Endodermal cell (in vitro differentiated cells): ENCODE measurements around the gene HSDL2. TPM values are rescaled to one million over a fixed set of nuclear protein-coding genes. Genes with fewer than 3 reads are reported as not detected.

Experiments
- DNase-seq: peaks from one replicate; pipeline ENCODE4 v3.0.0-alpha.2; 2017
- H3K27ac ChIP-seq: 2 replicates; pipeline ENCODE4 v1.5.1; 2013; ENCODE audit warnings: mild to moderate bottlenecking, low read depth, low read length, moderate library complexity
- H3K27me3 ChIP-seq: 2 replicates; pipeline ENCODE4 v1.6.1; 2013; ENCODE audit warnings: mild to moderate bottlenecking, low read length, moderate library complexity; ENCODE audit not compliant: insufficient read depth, control insufficient read depth, poor library complexity, severe bottlenecking
- H3K36me3 ChIP-seq: 2 replicates; pipeline ENCODE4 v1.7.0; 2013; ENCODE audit warnings: mild to moderate bottlenecking, low read length, moderate library complexity; ENCODE audit not compliant: control insufficient read depth, insufficient read depth
- H3K4me1 ChIP-seq: one replicate; pipeline ENCODE4 v1.7.0; 2013; ENCODE audit warnings: low read length; ENCODE audit not compliant: control insufficient read depth, insufficient read depth
- H3K4me3 ChIP-seq: 2 replicates; pipeline ENCODE4 v1.5.1; 2013; ENCODE audit warnings: mild to moderate bottlenecking, low read length, moderate library complexity
- H3K9ac ChIP-seq: 2 replicates; pipeline ENCODE4 v1.6.1; 2013; ENCODE audit warnings: mild to moderate bottlenecking, low read length, moderate library complexity; ENCODE audit not compliant: poor library complexity, severe bottlenecking; ENCODE audit errors: extremely low read depth
- H3K9me3 ChIP-seq: 2 replicates; pipeline ENCODE4 v1.6.1; 2013; ENCODE audit warnings: mild to moderate bottlenecking, low read length, moderate library complexity; ENCODE audit not compliant: control insufficient read depth
- H3K27ac Mint-ChIP-seq: 2 replicates; pipeline ENCODE4 v1.8.0; 2020; ENCODE audit warnings: mixed read lengths
- H3K27me3 Mint-ChIP-seq: 2 replicates; pipeline ENCODE4 v1.8.0; 2021; ENCODE audit warnings: mild to moderate bottlenecking, mixed read lengths; ENCODE audit not compliant: insufficient read depth
- H3K36me3 Mint-ChIP-seq: 2 replicates; pipeline ENCODE4 v1.8.0; 2020; ENCODE audit warnings: low read depth, mixed read lengths
- H3K4me1 Mint-ChIP-seq: 2 replicates; pipeline ENCODE4 v1.8.0; 2020; ENCODE audit warnings: mixed read lengths
- H3K4me3 Mint-ChIP-seq: 2 replicates; pipeline ENCODE4 v1.8.0; 2020; ENCODE audit warnings: mild to moderate bottlenecking, moderate library complexity, mixed read lengths
- H3K9me3 Mint-ChIP-seq: 2 replicates; pipeline ENCODE4 v1.8.0; 2020; ENCODE audit warnings: mild to moderate bottlenecking, mixed read lengths
- CTCF ChIP-seq: fragments of 200-600 bp; sonication (generic); conservative IDR thresholded peaks from 2 replicates; pipeline ENCODE4 v1.5.0; 2021; ENCODE audit warnings: antibody characterized with exemption, mild to moderate bottlenecking
- WGBS, 2 experiments: methylation state at CpG; one replicate each; pipeline versions ENCODE4 v1.1.5 to v1.1.7; 2013; ENCODE audit warnings: missing lambda C conversion rate in 2 of 2, mixed read lengths in 1 of 2; ENCODE audit not compliant: insufficient coverage in 1 of 2, insufficient read length in 1 of 2; 5-methylcytosine and 5-hydroxymethylcytosine counted together
- total RNA-seq, 2 donors: library from RNA; stranded (reverse); fragmentation: NEBNext Ultra II Directional in 1 of 2; extraction: Animal tissue kit (Norgen Biotek cat#: 25700) in 1 of 2; gene quantifications; 2 replicates in 1 of 2; 3 replicates in 1 of 2; pipeline ENCODE4 v1.2.1, GENCODE V29; 2021

HSDL2 gene
- total RNA-seq, 2 donors from 2014 or later: 22.5 to 29.1 TPM

DNA sequence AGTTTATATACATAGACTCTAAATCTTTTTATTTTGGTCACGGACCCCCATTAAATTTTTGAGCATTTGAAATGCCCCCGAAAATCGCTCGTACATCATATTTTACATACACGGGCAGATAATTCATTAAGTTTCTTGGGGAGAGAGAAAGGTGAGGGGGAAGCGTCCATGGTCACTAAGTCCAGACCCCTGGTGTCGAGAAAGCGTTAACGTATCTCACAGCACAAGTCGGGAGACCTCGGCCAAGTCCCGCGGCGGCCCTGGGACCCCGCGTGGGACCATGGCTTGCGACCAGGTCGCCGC, 47.3 kb upstream of the HSDL2 start:
- peaks cover 3% of the 10 kb centered on the region for H3K36me3 Mint-ChIP-seq
- Histone ChIP-seq H3K27me3 (no peaks in the 10 kb centered on the region), H3K4me3 (peak overlapping the region; percentile 97), H3K27ac (peak overlapping the region; percentile 90), H3K36me3 (peaks cover 14% of the 10 kb centered on the region), H3K9me3 (no peaks in the 10 kb centered on the region), H3K4me1 (no peaks in the 10 kb centered on the region), H3K9ac (peak overlapping the region; percentile 81)
- no peaks in the 10 kb centered on the region for H3K9me3 Mint-ChIP-seq
- DNase-seq: no peak
- H3K27ac Mint-ChIP-seq: peak overlapping the region; percentile 93
- TF ChIP-seq CTCF: peak; percentile 65
- no peaks in the 10 kb centered on the region for H3K27me3 Mint-ChIP-seq
- peaks cover 17% of the 10 kb centered on the region for H3K4me1 Mint-ChIP-seq
- WGBS, 2 experiments: 0% methylated on average over 13 to 19 of the region's 19 CpGs
- peak overlapping the region; percentile 89 for H3K4me3 Mint-ChIP-seq

DNA sequence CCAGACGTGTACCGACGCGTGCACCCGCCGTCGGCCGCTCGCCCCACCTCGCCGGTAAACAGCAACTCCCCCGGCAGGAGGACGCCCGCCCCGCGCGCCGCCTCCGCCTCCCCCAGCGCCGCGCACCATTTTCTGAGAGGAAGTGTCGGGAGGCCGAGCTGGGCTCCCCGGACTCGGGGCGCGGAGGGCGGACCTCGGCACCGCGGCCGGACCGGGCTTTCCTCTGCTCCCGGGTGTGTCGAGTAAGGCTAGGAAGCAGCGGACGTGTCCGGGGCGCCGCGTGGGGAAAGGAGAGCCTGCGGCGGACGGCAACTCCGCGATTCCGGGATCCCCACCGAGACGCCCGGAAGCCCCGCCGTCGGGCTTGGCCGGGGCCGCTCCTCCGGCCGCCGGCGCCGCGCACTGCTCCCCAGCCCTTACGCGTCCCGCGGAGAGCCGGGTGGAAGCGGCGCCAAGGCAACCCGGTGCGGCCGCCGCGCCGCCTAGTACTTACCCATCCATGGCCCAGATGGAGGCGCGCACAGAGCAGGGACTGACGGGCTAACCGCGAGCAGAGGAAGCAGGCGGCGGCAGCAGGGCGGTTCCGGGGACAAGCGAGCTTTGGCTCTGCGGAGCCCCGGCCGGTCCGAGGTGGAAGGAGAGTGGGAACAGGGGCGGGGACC, 46.8 kb upstream of the HSDL2 start, which contains the start of gene PTBP3:
TSS of gene PTBP3 (minus strand) at position 643 of the 662 bp plus-strand sequence. CDS start 35,754 bp downstream, outside the sequence.
- H3K4me1 Mint-ChIP-seq: peaks cover 17% of the 10 kb centered on the region
- Histone ChIP-seq H3K27me3 (no peaks in the 10 kb centered on the region), H3K4me1 (no peaks in the 10 kb centered on the region), H3K4me3 (peak within 1 kb of the TSS; percentile 97), H3K9ac (peak within 1 kb of the TSS; percentile 84), H3K27ac (peak within 1 kb of the TSS; percentile 90), H3K9me3 (no peaks in the 10 kb centered on the region), H3K36me3 (peaks cover 12% of the 10 kb centered on the region)
- H3K27ac Mint-ChIP-seq: peak within 1 kb of the TSS; percentile 98
- H3K36me3 Mint-ChIP-seq: peaks cover 3% of the 10 kb centered on the region
- DNase-seq: peak; percentile 89
- no peak for TF ChIP-seq CTCF
- WGBS, 2 experiments: 0% methylated on average over 27 to 90 of the region's 90 CpGs
- H3K27me3 Mint-ChIP-seq: no peaks in the 10 kb centered on the region
- no peaks in the 10 kb centered on the region for H3K9me3 Mint-ChIP-seq
- H3K4me3 Mint-ChIP-seq: peak within 1 kb of the TSS; percentile 89

- Mint-ChIP-seq H3K27ac (peak overlapping the region; percentile 98), H3K27me3 (no peaks in the 10 kb centered on the region), H3K4me1 (peaks cover 17% of the 10 kb centered on the region), H3K36me3 (no peaks in the 10 kb centered on the region), H3K4me3 (peak overlapping the region; percentile 89), H3K9me3 (no peaks in the 10 kb centered on the region)
- Histone ChIP-seq H3K9ac (peak overlapping the region; percentile 84), H3K27ac (peak overlapping the region; percentile 83), H3K36me3 (peaks cover 6% of the 10 kb centered on the region), H3K4me3 (peak overlapping the region; percentile 97), H3K4me1 (no peaks in the 10 kb centered on the region), H3K27me3 (no peaks in the 10 kb centered on the region), H3K9me3 (no peaks in the 10 kb centered on the region)
- 0% methylated on average over 11 to 69 of the region's 72 CpGs for WGBS, 2 experiments
- peak; percentile 76 for TF ChIP-seq CTCF
- DNase-seq: peak; percentile 97
These were observed 46.1 kb upstream of the HSDL2 start for GRCh38 chr9:112333639-112334431.
